ENCODE results near the gene LRFN2.

Gene LRFN2

DNA sequence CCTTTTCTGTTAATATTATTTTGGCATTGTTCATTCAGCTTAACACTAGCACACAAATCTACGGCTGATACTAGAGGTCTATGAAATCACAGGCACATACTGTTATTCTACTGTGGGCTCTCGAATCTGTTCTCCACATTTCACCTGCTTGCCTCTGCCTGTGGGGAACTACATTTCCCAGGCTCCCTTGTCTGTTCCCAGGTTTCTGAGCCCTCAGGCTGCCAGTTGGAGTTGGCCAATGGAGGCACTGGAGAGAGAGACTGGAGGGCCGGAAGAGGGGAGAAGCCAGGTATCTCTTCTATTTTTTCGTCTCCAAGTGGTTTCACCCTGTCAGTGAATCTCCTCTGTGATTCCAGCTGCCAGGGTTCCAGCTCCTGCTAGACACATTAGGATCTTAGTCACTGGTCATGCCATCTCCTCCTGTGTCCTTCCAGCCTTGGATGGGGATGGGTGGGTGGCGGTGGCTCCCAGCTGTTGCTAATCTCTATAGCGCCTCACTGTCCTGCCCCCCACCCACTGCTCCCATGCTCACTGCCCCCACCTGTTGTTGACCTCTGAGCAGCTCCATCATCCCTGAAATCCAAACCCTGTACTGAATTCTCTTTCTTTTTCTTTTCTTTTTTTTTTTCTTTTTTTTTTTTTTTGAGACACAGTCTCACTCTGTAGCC, 188.2 kb downstream of the LRFN2 start:
- Histone ChIP-seq H2BK120ac (ENCODE audit: low read depth, low read length) (no peak overlapping the region), H3K4me2 (ENCODE audit: insufficient read depth, low read length, poor library complexity, severe bottlenecking) (no peak overlapping the region), H3K4me1 (ENCODE audit: control insufficient read depth in 2 of 2, insufficient read depth in 1 of 2, low read depth in 1 of 2, low read length in 2 of 2) (peaks cover 0 to 4% of the 10 kb centered on the region in 2 donors), H2BK12ac (ENCODE audit: low read length) (no peak overlapping the region), H2AFZ (ENCODE audit: low read length) (no peak overlapping the region), H4K8ac (ENCODE audit: low read depth, low read length) (no peak overlapping the region), H3K36me3 (replicated peaks in 1 of 2; ENCODE audit: control insufficient read depth in 2 of 2, insufficient read depth in 2 of 2, low read length in 2 of 2) (no peaks in the 10 kb centered on the region), H2AK5ac (ENCODE audit: low read depth, low read length) (no peak overlapping the region), H4K91ac (ENCODE audit: low read depth, low read length, poor library complexity) (no peak overlapping the region), H3K4ac (ENCODE audit: low read length) (no peak overlapping the region), H3K14ac (ENCODE audit: low read length) (no peak overlapping the region), H3K27me3 (ENCODE audit: control insufficient read depth in 3 of 3, insufficient read depth in 3 of 3, low read depth in 1 of 3, low read length in 3 of 3) (no peaks in the 10 kb centered on the region), H3K79me1 (ENCODE audit: low read depth, low read length) (no peaks in the 10 kb centered on the region), H3K9me3 (replicated peaks in 1 of 2; ENCODE audit: control insufficient read depth in 2 of 2, insufficient read depth in 1 of 2, low read depth in 1 of 2, low read length in 2 of 2) (no peaks in the 10 kb centered on the region), H3K27ac (replicated peaks; ENCODE audit: low read length) (no peak overlapping the region), H3K9ac (ENCODE audit: low read depth, low read length, poor library complexity) (no peak overlapping the region), H3K4me3 (ENCODE audit: low read length in 2 of 2) (no peak overlapping the region), H2BK5ac (ENCODE audit: low read length) (no peak overlapping the region), H2BK15ac (ENCODE audit: low read length) (no peak overlapping the region), H3K23ac (ENCODE audit: low read depth, low read length, poor library complexity) (no peak overlapping the region), H3K18ac (ENCODE audit: low read length) (no peak overlapping the region)
- DNase-seq (ENCODE audit: low spot score): no peak
- WGBS, 2 donors (ENCODE audit: extremely low coverage in 2 of 2, insufficient read length in 2 of 2, insufficient replicate concordance in 1 of 2): no CpG with 5 or more reads among the region's 6 CpGs

DNA sequence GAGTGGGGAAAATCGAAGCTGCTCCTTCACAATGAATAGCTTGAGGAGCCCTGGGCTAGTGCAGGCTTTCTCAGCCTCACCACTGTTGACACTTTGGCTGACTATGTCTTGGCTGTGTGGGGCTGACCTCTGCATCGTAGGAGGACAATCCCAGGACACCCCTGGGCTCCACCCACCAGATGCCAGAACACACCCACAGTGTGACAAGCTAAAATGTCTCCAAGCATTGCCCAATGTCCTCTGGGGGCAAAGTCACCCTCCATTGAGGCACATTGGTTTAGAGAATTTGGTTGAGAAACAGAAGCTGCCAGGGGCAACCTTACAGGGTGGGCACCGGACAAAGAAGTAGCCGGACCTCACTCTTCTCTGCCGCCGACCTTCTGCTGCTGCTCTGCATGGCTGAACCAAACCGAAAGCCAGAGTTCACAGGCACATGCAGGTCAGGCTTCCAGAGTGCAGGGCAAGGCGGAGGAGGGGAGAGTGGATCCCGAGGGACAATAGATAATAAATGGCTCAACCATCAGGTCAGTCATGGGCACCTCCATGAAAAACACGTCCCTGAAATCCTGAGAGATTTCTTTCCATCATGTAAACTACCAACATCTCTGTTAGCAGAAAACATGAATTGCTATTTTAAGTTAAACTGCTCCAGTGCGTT, 189.0 kb downstream of the LRFN2 start:
- Histone ChIP-seq H2AFZ (ENCODE audit: low read length) (no peak overlapping the region), H2BK5ac (ENCODE audit: low read length) (no peak overlapping the region), H2BK15ac (ENCODE audit: low read length) (no peak overlapping the region), H3K4ac (ENCODE audit: low read length) (no peak overlapping the region), H3K4me3 (ENCODE audit: low read length in 2 of 2) (no peak overlapping the region), H2BK12ac (ENCODE audit: low read length) (peak overlapping the region; percentile 41), H3K9ac (ENCODE audit: low read depth, low read length, poor library complexity) (peak overlapping the region; percentile 21), H3K4me1 (ENCODE audit: control insufficient read depth in 2 of 2, insufficient read depth in 1 of 2, low read depth in 1 of 2, low read length in 2 of 2) (peaks cover 0 to 4% of the 10 kb centered on the region in 2 donors), H4K8ac (ENCODE audit: low read depth, low read length) (no peak overlapping the region), H4K91ac (ENCODE audit: low read depth, low read length, poor library complexity) (no peak overlapping the region), H3K27me3 (ENCODE audit: control insufficient read depth in 3 of 3, insufficient read depth in 3 of 3, low read depth in 1 of 3, low read length in 3 of 3) (no peaks in the 10 kb centered on the region), H3K9me3 (replicated peaks in 1 of 2; ENCODE audit: control insufficient read depth in 2 of 2, insufficient read depth in 1 of 2, low read depth in 1 of 2, low read length in 2 of 2) (no peaks in the 10 kb centered on the region), H2AK5ac (ENCODE audit: low read depth, low read length) (no peak overlapping the region), H3K4me2 (ENCODE audit: insufficient read depth, low read length, poor library complexity, severe bottlenecking) (no peak overlapping the region), H3K14ac (ENCODE audit: low read length) (no peak overlapping the region), H3K23ac (ENCODE audit: low read depth, low read length, poor library complexity) (no peak overlapping the region), H3K36me3 (replicated peaks in 1 of 2; ENCODE audit: control insufficient read depth in 2 of 2, insufficient read depth in 2 of 2, low read length in 2 of 2) (no peaks in the 10 kb centered on the region), H3K18ac (ENCODE audit: low read length) (peak overlapping the region; percentile 64), H3K27ac (replicated peaks; ENCODE audit: low read length) (no peak overlapping the region), H2BK120ac (ENCODE audit: low read depth, low read length) (no peak overlapping the region), H3K79me1 (ENCODE audit: low read depth, low read length) (no peaks in the 10 kb centered on the region)
- WGBS, 2 donors (ENCODE audit: extremely low coverage in 2 of 2, insufficient read length in 2 of 2, insufficient replicate concordance in 1 of 2): no CpG with 5 or more reads among the region's 11 CpGs
- DNase-seq (ENCODE audit: low spot score): no peak

DNA sequence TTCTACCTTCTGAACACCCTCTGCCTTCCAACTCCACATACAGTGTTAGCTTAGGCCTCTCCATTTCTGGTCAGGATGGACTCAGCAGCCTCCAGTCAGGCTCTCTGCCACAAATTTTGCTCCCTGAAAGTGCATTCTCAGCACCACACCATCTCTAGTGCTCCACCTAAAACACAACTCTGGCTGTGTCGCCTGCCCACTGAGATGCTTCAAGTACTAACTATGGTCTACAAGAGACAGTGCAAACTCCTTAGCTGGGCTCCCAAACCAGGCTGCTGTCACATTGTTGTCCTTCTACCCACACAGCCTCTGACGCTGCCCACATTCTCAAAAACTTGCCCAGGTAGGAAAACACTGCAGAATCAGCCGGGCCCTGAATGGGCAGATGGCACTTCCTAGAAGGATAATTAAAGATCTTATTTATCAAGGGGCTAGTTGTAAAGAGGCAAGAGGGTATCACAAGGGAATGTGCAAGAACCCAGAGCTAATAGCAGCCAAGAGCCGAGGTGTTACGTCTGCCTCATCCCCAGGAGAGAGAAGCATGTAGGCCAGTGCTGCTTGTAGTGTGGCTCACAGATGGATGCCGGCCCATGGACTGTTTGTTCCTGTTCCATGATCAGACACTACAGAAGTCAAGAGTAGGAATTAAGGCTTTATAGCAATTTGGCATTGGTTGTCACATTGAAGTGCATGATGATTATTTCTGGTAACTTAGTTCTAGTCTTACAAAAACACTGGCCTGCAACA, 189.7 kb downstream of the LRFN2 start:
- Histone ChIP-seq H3K9me3 (replicated peaks in 1 of 2; ENCODE audit: control insufficient read depth in 2 of 2, insufficient read depth in 1 of 2, low read depth in 1 of 2, low read length in 2 of 2) (no peaks in the 10 kb centered on the region), H3K4ac (ENCODE audit: low read length) (no peak overlapping the region), H4K91ac (ENCODE audit: low read depth, low read length, poor library complexity) (no peak overlapping the region), H3K23ac (ENCODE audit: low read depth, low read length, poor library complexity) (no peak overlapping the region), H3K9ac (ENCODE audit: low read depth, low read length, poor library complexity) (no peak overlapping the region), H3K18ac (ENCODE audit: low read length) (no peak overlapping the region), H3K14ac (ENCODE audit: low read length) (no peak overlapping the region), H3K36me3 (replicated peaks in 1 of 2; ENCODE audit: control insufficient read depth in 2 of 2, insufficient read depth in 2 of 2, low read length in 2 of 2) (no peaks in the 10 kb centered on the region), H2BK15ac (ENCODE audit: low read length) (no peak overlapping the region), H2BK12ac (ENCODE audit: low read length) (no peak overlapping the region), H3K4me2 (ENCODE audit: insufficient read depth, low read length, poor library complexity, severe bottlenecking) (no peak overlapping the region), H3K27ac (replicated peaks; ENCODE audit: low read length) (no peak overlapping the region), H3K27me3 (ENCODE audit: control insufficient read depth in 3 of 3, insufficient read depth in 3 of 3, low read depth in 1 of 3, low read length in 3 of 3) (no peaks in the 10 kb centered on the region), H3K4me3 (ENCODE audit: low read length in 2 of 2) (no peak overlapping the region), H4K8ac (ENCODE audit: low read depth, low read length) (no peak overlapping the region), H2BK120ac (ENCODE audit: low read depth, low read length) (no peak overlapping the region), H2BK5ac (ENCODE audit: low read length) (no peak overlapping the region), H3K4me1 (ENCODE audit: control insufficient read depth in 2 of 2, insufficient read depth in 1 of 2, low read depth in 1 of 2, low read length in 2 of 2) (peaks cover 0 to 4% of the 10 kb centered on the region in 2 donors), H3K79me1 (ENCODE audit: low read depth, low read length) (no peaks in the 10 kb centered on the region), H2AFZ (ENCODE audit: low read length) (no peak overlapping the region), H2AK5ac (ENCODE audit: low read depth, low read length) (no peak overlapping the region)
- no peak for DNase-seq (ENCODE audit: low spot score)
- WGBS, 2 donors (ENCODE audit: extremely low coverage in 2 of 2, insufficient read length in 2 of 2, insufficient replicate concordance in 1 of 2): no CpG with 5 or more reads among the region's 6 CpGs

DNA sequence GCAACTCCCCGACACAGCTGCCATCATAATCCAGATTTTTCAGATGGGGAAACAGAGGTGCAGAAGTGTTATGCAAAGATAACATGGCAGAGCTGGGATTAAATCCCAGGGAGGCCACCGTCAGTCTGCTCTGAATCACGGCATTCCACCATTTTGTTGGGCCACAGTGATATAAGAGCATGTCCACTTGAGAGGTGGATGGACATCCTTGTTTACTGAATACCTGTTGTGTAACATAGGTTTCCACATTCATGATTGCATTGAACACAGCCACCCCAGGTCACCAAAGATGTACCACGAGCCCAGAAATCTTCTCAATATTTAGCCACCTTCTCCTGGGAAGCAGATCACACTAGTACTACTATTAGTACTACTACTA, 191.5 kb downstream of the LRFN2 start:
- no peak overlapping the region for H4K91ac ChIP-seq (ENCODE audit: low read depth, low read length, poor library complexity)
- no CpG with 5 or more reads among the region's 4 CpGs for WGBS, 2 donors (ENCODE audit: extremely low coverage in 2 of 2, insufficient read length in 2 of 2, insufficient replicate concordance in 1 of 2)
- no peak overlapping the region for H3K4ac ChIP-seq (ENCODE audit: low read length)
- H3K18ac ChIP-seq (ENCODE audit: low read length): no peak overlapping the region
- no peaks in the 10 kb centered on the region for H3K79me1 ChIP-seq (ENCODE audit: low read depth, low read length)
- no peak overlapping the region for H3K9ac ChIP-seq (ENCODE audit: low read depth, low read length, poor library complexity)
- H3K4me2 ChIP-seq (ENCODE audit: insufficient read depth, low read length, poor library complexity, severe bottlenecking): no peak overlapping the region
- H3K23ac ChIP-seq (ENCODE audit: low read depth, low read length, poor library complexity): no peak overlapping the region
- no peak overlapping the region for H2BK12ac ChIP-seq (ENCODE audit: low read length)
- H3K36me3 ChIP-seq (replicated peaks in 1 of 2; ENCODE audit: control insufficient read depth in 2 of 2, insufficient read depth in 2 of 2, low read length in 2 of 2): no peaks in the 10 kb centered on the region
- no peaks in the 10 kb centered on the region for H3K27me3 ChIP-seq (ENCODE audit: control insufficient read depth in 3 of 3, insufficient read depth in 3 of 3, low read depth in 1 of 3, low read length in 3 of 3)
- no peak overlapping the region for H4K8ac ChIP-seq (ENCODE audit: low read depth, low read length)
- no peak overlapping the region for H3K14ac ChIP-seq (ENCODE audit: low read length)
- no peak overlapping the region for H3K4me3 ChIP-seq (ENCODE audit: low read length in 2 of 2)
- H2BK15ac ChIP-seq (ENCODE audit: low read length): no peak overlapping the region
- H2BK5ac ChIP-seq (ENCODE audit: low read length): no peak overlapping the region
- no peak overlapping the region for H2AFZ ChIP-seq (ENCODE audit: low read length)
- H2AK5ac ChIP-seq (ENCODE audit: low read depth, low read length): no peak overlapping the region
- peaks cover 0 to 4% of the 10 kb centered on the region in 2 donors for H3K4me1 ChIP-seq (ENCODE audit: control insufficient read depth in 2 of 2, insufficient read depth in 1 of 2, low read depth in 1 of 2, low read length in 2 of 2)
- H2BK120ac ChIP-seq (ENCODE audit: low read depth, low read length): no peak overlapping the region
- H3K27ac ChIP-seq (replicated peaks; ENCODE audit: low read length): no peak overlapping the region
- no peaks in the 10 kb centered on the region for H3K9me3 ChIP-seq (replicated peaks in 1 of 2; ENCODE audit: control insufficient read depth in 2 of 2, insufficient read depth in 1 of 2, low read depth in 1 of 2, low read length in 2 of 2)
- no peak for DNase-seq (ENCODE audit: low spot score)
